SK-N-SH (cell line): Measurements from ENCODE around the gene TMEM44. TPM values are rescaled to one million over a fixed set of nuclear protein-coding genes. Genes with fewer than 3 reads are reported as not detected.
A peak's percentile ranks its signal among the peaks of the same experiment; 100 is the strongest.

Experiments
- CTCF ChIA-PET: fragments of 300-600, 350-600 bp; formaldehyde crosslinking; extraction: SDS; loops from one replicate; lab custom pipeline; 2021; lab: Yijun Ruan, JAX
- POLR2A ChIA-PET: fragments of 350-600 bp; sonication (Branson Sonifier 250); formaldehyde crosslinking; extraction: SDS; loops from one replicate; lab custom pipeline; 2020; ENCODE audit warnings: antibody characterized with exemption, inconsistent platforms; lab: Yijun Ruan, JAX
- DNase-seq: peaks from one replicate; pipeline ENCODE4 v3.0.0; 2012
- H2AFZ ChIP-seq: fragments of 200-600 bp; sonication (generic); 2 replicates; pipeline ENCODE4 v1.8.1; 2016; ENCODE audit warnings: antibody characterized with exemption, mild to moderate bottlenecking, low read depth
- H3F3A ChIP-seq: fragments of 200-600 bp; sonication (generic); replicated peaks from 2 replicates; pipeline ENCODE3; 2016; ENCODE audit warnings: antibody characterized with exemption, mild to moderate bottlenecking; ENCODE audit not compliant: insufficient read depth
- H3K27ac ChIP-seq, 2 experiments: fragments of 200-500 bp in 1 of 2; fragments of 200-600 bp in 1 of 2; sonication (Bioruptor generic) in 1 of 2; sonication (generic), shearing (Covaris generic) in 1 of 2; 2 replicates each; pipeline versions ENCODE4 v1.5.1 to v1.6.1; 2014 to 2016; ENCODE audit warnings: low read depth in 2 of 2, inconsistent platforms in 1 of 2, low read length in 1 of 2, mild to moderate bottlenecking in 1 of 2, mixed read lengths in 1 of 2
- H3K27me3 ChIP-seq: fragments of 200-600 bp; sonication (generic), shearing (Covaris generic); 2 replicates; pipeline ENCODE4 v1.6.1; 2016; ENCODE audit warnings: mixed run types; ENCODE audit not compliant: insufficient read depth
- H3K36me3 ChIP-seq, 2 experiments: fragments of 200-500 bp in 1 of 2; fragments of 200-600 bp in 1 of 2; sonication (Bioruptor generic) in 1 of 2; sonication (generic) in 1 of 2; replicated peaks in 1 of 2; 2 replicates each; pipeline versions ENCODE3 to v1.5.1; 2014 to 2016; ENCODE audit warnings: low read length in 1 of 2, mild to moderate bottlenecking in 1 of 2; ENCODE audit not compliant: insufficient read depth in 2 of 2, control insufficient read depth in 1 of 2
- H3K4me1 ChIP-seq, 2 experiments: fragments of 200-500 bp in 1 of 2; fragments of 200-600 bp in 1 of 2; sonication (Bioruptor generic) in 1 of 2; sonication (generic), shearing (Covaris generic) in 1 of 2; 2 replicates each; pipeline versions ENCODE4 v1.5.1 to v1.6.1; 2014 to 2016; ENCODE audit warnings: low read depth in 1 of 2, low read length in 1 of 2, mixed run types in 1 of 2; ENCODE audit not compliant: insufficient read depth in 2 of 2, control insufficient read depth in 1 of 2
- H3K4me2 ChIP-seq: fragments of 200-600 bp; sonication (generic), shearing (Covaris generic); 2 replicates; pipeline ENCODE4 v1.6.1; 2017; ENCODE audit warnings: mixed run types
- H3K4me3 ChIP-seq, 2 experiments: fragments of 200-500 bp in 1 of 2; fragments of 200-600 bp in 1 of 2; sonication (Bioruptor generic) in 1 of 2; sonication (generic), shearing (Covaris generic) in 1 of 2; 2 replicates each; pipeline versions ENCODE4 v1.5.1 to v1.8.1; 2014 to 2016; ENCODE audit warnings: low read depth in 2 of 2, inconsistent platforms in 1 of 2, low read length in 1 of 2, mild to moderate bottlenecking in 1 of 2, mixed read lengths in 1 of 2, moderate library complexity in 1 of 2
- H3K79me2 ChIP-seq: fragments of 200-600 bp; sonication (generic); 2 replicates; pipeline ENCODE4 v1.8.1; 2017; ENCODE audit warnings: mild to moderate bottlenecking; ENCODE audit not compliant: insufficient read depth
- H3K9ac ChIP-seq: fragments of 200-600 bp; sonication (generic); 2 replicates; pipeline ENCODE4 v1.6.1; 2017; ENCODE audit warnings: mixed run types
- H3K9me2 ChIP-seq: fragments of 200-600 bp; sonication (generic); 2 replicates; pipeline ENCODE4 v1.6.1; 2017; ENCODE audit warnings: mixed run types
- H3K9me3 ChIP-seq: fragments of 200-600 bp; sonication (generic); 2 replicates; pipeline ENCODE4 v1.6.1; 2017; ENCODE audit warnings: mixed run types, mild to moderate bottlenecking, moderate library complexity
- H4K20me1 ChIP-seq: fragments of 200-600 bp; sonication (generic); 2 replicates; pipeline ENCODE4 v1.6.1; 2017; ENCODE audit warnings: mild to moderate bottlenecking, mixed run types; ENCODE audit not compliant: insufficient read depth
- CHD2 ChIP-seq: fragments of 150-350 bp; IDR thresholded peaks from 2 replicates; pipeline ENCODE4 v1.6.1; 2018; ENCODE audit warnings: low read length; ENCODE audit not compliant: partially characterized antibody
- CTCF ChIP-seq: fragments of 200-600 bp; sonication (generic); IDR thresholded peaks from 2 replicates; pipeline ENCODE4 v1.6.1; 2017; ENCODE audit warnings: antibody characterized with exemption, mild to moderate bottlenecking, moderate library complexity
- ELF1 ChIP-seq: IDR thresholded peaks from 2 replicates; pipeline ENCODE4 v1.4.0; 2012
- EP300 ChIP-seq, 2 experiments: IDR thresholded peaks; 2 replicates each; pipeline versions ENCODE4 v1.4.0 to v1.6.1; 2012; ENCODE audit warnings: borderline replicate concordance in 1 of 2, low read depth in 1 of 2, low read length in 1 of 2
- EZH2phosphoT487 ChIP-seq: fragments of 200-600 bp; sonication (generic); IDR thresholded peaks from 2 replicates; pipeline ENCODE4 v1.6.1; 2017; ENCODE audit warnings: low read depth, mixed run types, mild to moderate bottlenecking, antibody characterized with exemption, moderate library complexity, borderline replicate concordance
- FOSL2 ChIP-seq: IDR thresholded peaks from 2 replicates; pipeline ENCODE4 v1.4.0; 2012; ENCODE audit warnings: low read depth, mild to moderate bottlenecking, moderate library complexity, borderline replicate concordance
- GATA2 ChIP-seq: sonication (generic); formaldehyde crosslinking; IDR thresholded peaks from 2 replicates; pipeline ENCODE4 v1.5.0; 2020; ENCODE audit warnings: mild to moderate bottlenecking, missing genetic modification reagents
- JUND ChIP-seq: IDR thresholded peaks from 2 replicates; pipeline ENCODE4 v1.4.0; 2012
- MAX ChIP-seq: IDR thresholded peaks from 2 replicates; pipeline ENCODE4 v1.4.0; 2012; ENCODE audit warnings: low read depth
- MXI1 ChIP-seq: IDR thresholded peaks from 2 replicates; pipeline ENCODE4 v1.6.1; 2012; ENCODE audit warnings: mild to moderate bottlenecking, low read depth, low read length, improper control_type of control experiment
- NFIC ChIP-seq: IDR thresholded peaks from 2 replicates; pipeline ENCODE4 v1.4.0; 2012; ENCODE audit warnings: borderline replicate concordance
- NRF1 ChIP-seq: IDR thresholded peaks from 2 replicates; pipeline ENCODE4 v1.6.1; 2012; ENCODE audit warnings: low read depth, mild to moderate bottlenecking, low read length
- PBX3 ChIP-seq: IDR thresholded peaks from 2 replicates; pipeline ENCODE4; 2012
- POLR2AphosphoS5 ChIP-seq: IDR thresholded peaks from 2 replicates; pipeline ENCODE4 v1.6.1; 2012; ENCODE audit warnings: low read depth, low read length
- RCOR1 ChIP-seq: fragments of 150-350 bp; IDR thresholded peaks from 2 replicates; pipeline ENCODE4 v1.6.1; 2017; ENCODE audit warnings: antibody characterized with exemption, low read length
- RFX5 ChIP-seq: IDR thresholded peaks from 2 replicates; pipeline ENCODE4 v1.6.1; 2012; ENCODE audit warnings: mild to moderate bottlenecking, improper control_type of control experiment, low read length
- TCF12 ChIP-seq: IDR thresholded peaks from 2 replicates; pipeline ENCODE4 v1.4.0; 2012
- USF1 ChIP-seq: IDR thresholded peaks from 2 replicates; pipeline ENCODE4 v1.4.0; 2012; ENCODE audit warnings: low read depth, borderline replicate concordance
- USF2 ChIP-seq: fragments of 150-350 bp; IDR thresholded peaks from 2 replicates; pipeline ENCODE4 v1.6.1; 2017; ENCODE audit warnings: antibody characterized with exemption, low read length, low read depth, borderline replicate concordance
- WGBS: methylation state at CpG from one replicate; pipeline ENCODE4 v1.1.6; 2017; ENCODE audit warnings: low lambda C conversion rate; 5-methylcytosine and 5-hydroxymethylcytosine counted together
- polyA plus RNA-seq, 3 experiments: library from polyadenylated mRNA; depleted of rRNA; stranded (reverse); fragments of >200 nt; gene quantifications; 2 replicates each; pipeline ENCODE4 v1.2.3, GENCODE V29; 2012

Gene TMEM44
- polyA plus RNA-seq, 1 of the 3 experiments (the other 2 are of a cell fraction): 22.6 TPM

- H3K36me3 ChIP-seq: no peaks in the 10 kb centered on the region
- H3K9me3 ChIP-seq: no peaks in the 10 kb centered on the region
- H4K20me1 ChIP-seq: no peaks in the 10 kb centered on the region
- WGBS: 70% methylated on average over 3 of the region's 8 CpGs
- no peak overlapping the region for H3K4me3 ChIP-seq
- peaks cover 49% of the 10 kb centered on the region for H3F3A ChIP-seq
- POLR2A ChIA-PET: interaction anchor here (1.0 kb wide), 1 partner anchor 10 kb away, joined by 4 read pairs; no protein-coding TSS in a partner anchor
- H3K4me1 ChIP-seq: peaks cover 2 to 40% of the 10 kb centered on the region in 2 experiments; a peak in 3 of 4 replicates
- no peaks in the 10 kb centered on the region for H3K9me2 ChIP-seq
- H3K9ac ChIP-seq: peak overlapping the region; percentile 42; the same call in 1 of the 2 replicates
- no peaks in the 10 kb centered on the region for H3K27me3 ChIP-seq
- TF ChIP-seq CHD2 (no peak), NRF1 (no peak), EZH2phosphoT487 (no peak), TCF12 (0 out of 2 replicates have a peak, but pooled peaks have one; percentile 8), CTCF (no peak), NFIC (no peak), EP300 (IDR thresholded peaks at IDR 0.05; ENCODE audit: borderline replicate concordance in 1 of 2, low read depth in 1 of 2, low read length in 1 of 2) (peak; percentile 12 to 19; a peak in 1 of 4 replicates), GATA2 (CRISPR knock-in tag) (peak; percentile 57), ELF1 (no peak), RFX5 (no peak)
- TF ChIP-seq, all 33 proteins: peak for 3
- peak overlapping the region; percentile 35; the same call in 1 of the 2 replicates for H2AFZ ChIP-seq
- peaks cover 4% of the 10 kb centered on the region for H3K79me2 ChIP-seq
- peak; percentile 71 for DNase-seq
- H3K4me2 ChIP-seq: no peak overlapping the region
- H3K27ac ChIP-seq: peak overlapping the region; percentile 60 to 93
- CTCF ChIA-PET: interaction anchor here (0.9 to 2.0 kb wide), 3 partner anchors 94 to 245 kb away, joined by 3 to 6 read pairs (median 3); no protein-coding TSS in a partner anchor
Measured at GRCh38 chr3:194579091-194579606, 54.1 kb downstream of the TMEM44 start.

GRCh38 chr3:194577986-194578905 is 55.0 kb downstream of the TMEM44 start:
- 49% methylated on average over 9 of the region's 9 CpGs for WGBS
- DNase-seq: no peak
- peak overlapping the region in 1 of 2 experiments; percentile 93; a peak in 2 of 4 replicates for H3K27ac ChIP-seq
- no peaks in the 10 kb centered on the region for H3K27me3 ChIP-seq
- peak overlapping the region; percentile 51 for H3K9ac ChIP-seq
- no peak overlapping the region for H3K4me3 ChIP-seq
- no peaks in the 10 kb centered on the region for H4K20me1 ChIP-seq
- H2AFZ ChIP-seq: peak overlapping the region; percentile 35; the same call in 1 of the 2 replicates
- H3K79me2 ChIP-seq: no peaks in the 10 kb centered on the region
- CTCF ChIA-PET: interaction anchor here (1.2 to 2.0 kb wide), 4 partner anchors 16 to 245 kb away, joined by 3 to 6 read pairs (median 5); no protein-coding TSS in a partner anchor
- H3F3A ChIP-seq: peaks cover 48% of the 10 kb centered on the region
- POLR2A ChIA-PET: no interaction called here
- no peaks in the 10 kb centered on the region for H3K36me3 ChIP-seq
- H3K4me2 ChIP-seq: peak overlapping the region; percentile 51
- peaks cover 2 to 42% of the 10 kb centered on the region in 2 experiments; a peak in 3 of 4 replicates for H3K4me1 ChIP-seq
- H3K9me2 ChIP-seq: no peaks in the 10 kb centered on the region
- no peaks in the 10 kb centered on the region for H3K9me3 ChIP-seq
- peak; percentile 99 for TF ChIP-seq FOSL2
- TF ChIP-seq EZH2phosphoT487: no peak
- peak; percentile 56; the same call in 1 of the 2 replicates for TF ChIP-seq ELF1
- TF ChIP-seq TCF12: peak; percentile 70
- TF ChIP-seq USF1: no peak
- no peak for TF ChIP-seq USF2
- peak; percentile 62 for TF ChIP-seq PBX3
- TF ChIP-seq POLR2AphosphoS5: no peak; the same call in 1 of the 2 replicates
- TF ChIP-seq NFIC: peak; percentile 58
- peak; percentile 94 for TF ChIP-seq JUND
- no peak for TF ChIP-seq MXI1
- TF ChIP-seq RCOR1: no peak
- peak; percentile 48; the same call in 1 of the 2 replicates for TF ChIP-seq MAX
